ENCODE results near the gene ZNF761. TPM values are rescaled to one million over a fixed set of nuclear protein-coding genes. Genes with fewer than 3 reads are reported as not detected.
"Not testable (repeated sequence)": the region's sequence is repeated elsewhere in the genome, so short reads cannot be mapped to it uniquely, and the experiment has no call there.

The ZNF761 gene
- total and polyA plus RNA-seq, 11 donors, result 2.6 to 5.5 (median 3.8) TPM

- ATAC-seq (peak in 3 of 4 donors; percentile 41 to 47 (median 43)), DNase-seq (peak; percentile 57 to 79 (median 63))
- peak overlapping the region in 3 of 12 donors; percentile 19 to 27 (median 27) for H3K4me3 ChIP-seq
- TF ChIP-seq CTCF (IDR thresholded peaks at IDR 0.05) (no peak), POLR2A (IDR thresholded peaks at IDR 0.05) (no peak)
- no peaks in the 10 kb centered on the region for H3K36me3 ChIP-seq
- peaks cover 0 to 12% (median 7%) of the 10 kb centered on the region in 12 donors for H3K4me1 ChIP-seq
- WGBS, 4 donors, result 13 to 26% (median 17%) methylated on average over 6 to 19 of the region's 19 CpGs
- peaks cover 0 to 20% (median 0%) of the 10 kb centered on the region in 9 donors for H3K27me3 ChIP-seq
- H3K27ac ChIP-seq, result no peak overlapping the region
- peaks cover 0 to 32% (median 6%) of the 10 kb centered on the region in 12 donors for H3K9me3 ChIP-seq
- intact Hi-C loops (cut with DNase I), result no loop called here
Measured at GRCh38 chr19:53463263-53463662, 31.5 kb downstream of the ZNF761 start.

GRCh38 chr19:53466726-53467484 lies 35.1 kb downstream of the ZNF761 start:
- intact Hi-C loops (cut with DNase I), result loop anchor here in 5 of 10 donors (2.0 to 5.0 kb wide), 3 partner anchors 35 to 270 kb away; partner anchors contain the start of gene ZNF761 (in 2 of the 5)
- ATAC-seq, result peak in 3 of 4 donors; percentile 5 to 32 (median 22)
- Histone ChIP-seq H3K36me3 (no peaks in the 10 kb centered on the region), H3K9me3 (peaks cover 0 to 7% (median 0%) of the 10 kb centered on the region in 12 donors), H3K4me3 (peak overlapping the region; percentile 51 to 96 (median 81)), H3K27ac (peak overlapping the region in 7 of 12 donors; percentile 32 to 81 (median 71)), H3K27me3 (peaks cover 0 to 20% (median 0%) of the 10 kb centered on the region in 9 donors), H3K4me1 (peaks cover 0 to 23% (median 10%) of the 10 kb centered on the region in 12 donors)
- 7 to 10% (median 9%) methylated on average over 31 of the region's 31 CpGs for WGBS, 4 donors
- peak in 3 of 5 donors; percentile 23 to 65 (median 35) for DNase-seq
- peak in 2 of 12 donors; percentile 4 to 13 for TF ChIP-seq CTCF (IDR thresholded peaks at IDR 0.05)
- no peak for TF ChIP-seq POLR2A (IDR thresholded peaks at IDR 0.05)

GRCh38 chr19:53467485-53468262 lies 35.9 kb downstream of the ZNF761 start, which contains the start of gene ZNF813:
ZNF813 (plus strand) TSS chr19:53467733; CDS start chr19:53483823, 16,090 bp downstream.
- WGBS, 4 donors, result 0 to 1% (median 0%) methylated on average over 38 to 55 of the region's 55 CpGs
- Histone ChIP-seq H3K9me3 (peaks cover 0 to 4% (median 0%) of the 10 kb centered on the region in 12 donors), H3K27me3 (peaks cover 0 to 20% (median 0%) of the 10 kb centered on the region in 9 donors), H3K4me1 (peaks cover 0 to 23% (median 10%) of the 10 kb centered on the region in 12 donors), H3K4me3 (peak within 1 kb of the TSS; percentile 51 to 96 (median 81)), H3K27ac (peak within 1 kb of the TSS in 11 of 12 donors; percentile 27 to 81 (median 71)), H3K36me3 (no peaks in the 10 kb centered on the region)
- peak; percentile 94 to 98 (median 97) for DNase-seq
- TF ChIP-seq POLR2A (IDR thresholded peaks at IDR 0.05), result peak in 1 of 2 donors; percentile 51
- TF ChIP-seq CTCF (IDR thresholded peaks at IDR 0.05), result no peak
- peak; percentile 98 to 99 (median 99) for ATAC-seq
- intact Hi-C loops (cut with DNase I), result loop anchor here in 5 of 10 donors (2.0 to 5.0 kb wide), 3 partner anchors 35 to 270 kb away; partner anchors contain the start of gene ZNF761 (in 2 of the 5)

GRCh38 chr19:53468628-53469027 lies 36.8 kb downstream of the ZNF761 start:
- peaks cover 0 to 17% (median 0%) of the 10 kb centered on the region in 9 donors for H3K27me3 ChIP-seq
- peak overlapping the region in 10 of 12 donors; percentile 57 to 96 (median 84) for H3K4me3 ChIP-seq
- 8 to 28% (median 17%) methylated on average over 7 to 8 of the region's 8 CpGs for WGBS, 4 donors

More at GRCh38 chr19:53468628-53469027, 36.8 kb downstream of the ZNF761 start:
- not testable (repeated sequence) for H3K9me3 ChIP-seq, DNase-seq, ATAC-seq, H3K36me3 ChIP-seq
- Histone ChIP-seq H3K4me1 (peaks cover 0 to 23% (median 10%) of the 10 kb centered on the region in 12 donors), H3K27ac (peak overlapping the region in 5 of 12 donors; percentile 17 to 81 (median 75))
- intact Hi-C loops (cut with DNase I), result loop anchor here in 4 of 10 donors (5.0 kb wide), 2 partner anchors 36 to 271 kb away; partner anchors contain the start of gene ZNF761 (in 2 of the 4)
